Glomerular visceral epithelial cell (primary cell): ENCODE data around the gene TMEM184C.

ENCODE experiments used
- DNase-seq: peaks from one replicate; pipeline ENCODE4 v3.0.0-alpha.2; 2016; ENCODE audit errors: extremely low spot score

Gene TMEM184C

GRCh38 chr4:147655639-147656038, 38.4 kb downstream of the TMEM184C start:
- no peak for DNase-seq

- DNase-seq, result no peak
Measured at GRCh38 chr4:147658501-147658900, 41.3 kb downstream of the TMEM184C start.

- no peak for DNase-seq
Measured at GRCh38 chr4:147674073-147674472, 56.9 kb downstream of the TMEM184C start.

GRCh38 chr4:147674496-147674895, 57.3 kb downstream of the TMEM184C start:
- no peak for DNase-seq

GRCh38 chr4:147678106-147678505, 60.9 kb downstream of the TMEM184C start:
- no peak for DNase-seq

- DNase-seq, result no peak
Measured at GRCh38 chr4:147678796-147679549, 61.8 kb downstream of the TMEM184C start.

- no peak for DNase-seq
Measured at GRCh38 chr4:147682755-147683154, 65.6 kb downstream of the TMEM184C start.

- peak; percentile 26 for DNase-seq
Measured at GRCh38 chr4:147683188-147683591, 66.0 kb downstream of the TMEM184C start.

GRCh38 chr4:147683717-147684700, 66.8 kb downstream of the TMEM184C start, which contains the start of gene PRMT9:
Gene PRMT9, minus strand, starts transcription at chr4:147684163. Its CDS starts 176 bp downstream, at chr4:147683987.
- peak; percentile 92 for DNase-seq

- DNase-seq, result no peak
Measured at GRCh38 chr4:147689067-147689466, 71.9 kb downstream of the TMEM184C start.

- DNase-seq, result no peak
Measured at GRCh38 chr4:147691820-147692219, 74.6 kb downstream of the TMEM184C start.

- no peak for DNase-seq
Measured at GRCh38 chr4:147693218-147693617, 76.0 kb downstream of the TMEM184C start.

GRCh38 chr4:147696866-147697265, 79.7 kb downstream of the TMEM184C start:
- no peak for DNase-seq

GRCh38 chr4:147704846-147705245, 87.6 kb downstream of the TMEM184C start:
- no peak for DNase-seq

GRCh38 chr4:147707892-147708672, 90.9 kb downstream of the TMEM184C start:
- peak; percentile 45 for DNase-seq

GRCh38 chr4:147709999-147710398, 92.8 kb downstream of the TMEM184C start:
- DNase-seq, result peak; percentile 86

GRCh38 chr4:147714575-147715401, 97.6 kb downstream of the TMEM184C start:
- DNase-seq, result peak; percentile 63

- DNase-seq, result no peak
Measured at GRCh38 chr4:147717878-147718277, 100.7 kb downstream of the TMEM184C start.
